ENCODE results near the gene POLR3H. TPM values are rescaled to one million over a fixed set of nuclear protein-coding genes. Genes with fewer than 3 reads are reported as not detected.
A peak's percentile ranks its signal among the peaks of the same experiment; 100 is the strongest.

POLR3H gene
- polyA plus RNA-seq, 3 donors: 9.4 to 19.0 (median 10.4) TPM

- Histone ChIP-seq H2AFZ (ENCODE audit: insufficient read depth, low read depth, low read length, poor library complexity, severe bottlenecking) (no peak overlapping the region), H4K20me1 (ENCODE audit: insufficient read depth, low read length) (no peaks in the 10 kb centered on the region), H3K9ac (ENCODE audit: insufficient read depth, low read length, poor library complexity, severe bottlenecking) (no peak overlapping the region), H3K9me3 (replicated peaks in 1 of 2; ENCODE audit: control insufficient read depth in 1 of 2, insufficient read depth in 1 of 2, low read length in 2 of 2) (no peaks in the 10 kb centered on the region), H3K27me3 (ENCODE audit: control insufficient read depth in 2 of 2, insufficient read depth in 2 of 2, low read length in 2 of 2) (no peaks in the 10 kb centered on the region), H3K4me3 (replicated peaks in 1 of 3; ENCODE audit: low read depth in 2 of 3, low read length in 3 of 3) (no peak overlapping the region), H3K79me2 (ENCODE audit: insufficient read depth, low read length) (peaks cover 15% of the 10 kb centered on the region), H3K36me3 (replicated peaks in 1 of 2; ENCODE audit: control insufficient read depth in 1 of 2, insufficient read depth in 2 of 2, low read length in 2 of 2) (peaks cover 22 to 39% of the 10 kb centered on the region in 2 donors), H3K4me2 (replicated peaks; ENCODE audit: extremely low read depth, low read length, poor library complexity, severe bottlenecking) (no peak overlapping the region), H3K27ac (ENCODE audit: low read depth in 1 of 2, low read length in 2 of 2) (no peak overlapping the region), H3K4me1 (ENCODE audit: control insufficient read depth in 1 of 2, insufficient read depth in 2 of 2, low read length in 2 of 2) (peaks cover 17 to 19% of the 10 kb centered on the region in 2 donors)
- Mint-ChIP-seq H3K27ac (peak overlapping the region in 4 of 7 donors; percentile 6 to 60 (median 32)), H3K9me3 (no peaks in the 10 kb centered on the region), H3K36me3 (peaks cover 29 to 44% of the 10 kb centered on the region in 2 donors), H3K4me1 (peaks cover 21% of the 10 kb centered on the region), H3K27me3 (ENCODE audit: low read depth in 3 of 3) (peaks cover 0 to 6% (median 0%) of the 10 kb centered on the region in 3 donors), H3K4me3 (no peak overlapping the region)
- 90% methylated on average over 2 of the region's 7 CpGs for WGBS (ENCODE audit: insufficient coverage)
- TF ChIP-seq, protein P1, sequence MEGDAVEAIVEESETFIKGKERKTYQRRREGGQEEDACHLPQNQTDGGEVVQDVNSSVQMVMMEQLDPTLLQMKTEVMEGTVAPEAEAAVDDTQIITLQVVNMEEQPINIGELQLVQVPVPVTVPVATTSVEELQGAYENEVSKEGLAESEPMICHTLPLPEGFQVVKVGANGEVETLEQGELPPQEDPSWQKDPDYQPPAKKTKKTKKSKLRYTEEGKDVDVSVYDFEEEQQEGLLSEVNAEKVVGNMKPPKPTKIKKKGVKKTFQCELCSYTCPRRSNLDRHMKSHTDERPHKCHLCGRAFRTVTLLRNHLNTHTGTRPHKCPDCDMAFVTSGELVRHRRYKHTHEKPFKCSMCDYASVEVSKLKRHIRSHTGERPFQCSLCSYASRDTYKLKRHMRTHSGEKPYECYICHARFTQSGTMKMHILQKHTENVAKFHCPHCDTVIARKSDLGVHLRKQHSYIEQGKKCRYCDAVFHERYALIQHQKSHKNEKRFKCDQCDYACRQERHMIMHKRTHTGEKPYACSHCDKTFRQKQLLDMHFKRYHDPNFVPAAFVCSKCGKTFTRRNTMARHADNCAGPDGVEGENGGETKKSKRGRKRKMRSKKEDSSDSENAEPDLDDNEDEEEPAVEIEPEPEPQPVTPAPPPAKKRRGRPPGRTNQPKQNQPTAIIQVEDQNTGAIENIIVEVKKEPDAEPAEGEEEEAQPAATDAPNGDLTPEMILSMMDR (IDR thresholded peaks at IDR 0.05): no peak
- DNase-seq: no peak
- intact Hi-C loops (cut with micrococcal nuclease): no loop called here
Observed at GRCh38 chr22:41585898-41586297, 41.6 kb upstream of the POLR3H start.

DNA sequence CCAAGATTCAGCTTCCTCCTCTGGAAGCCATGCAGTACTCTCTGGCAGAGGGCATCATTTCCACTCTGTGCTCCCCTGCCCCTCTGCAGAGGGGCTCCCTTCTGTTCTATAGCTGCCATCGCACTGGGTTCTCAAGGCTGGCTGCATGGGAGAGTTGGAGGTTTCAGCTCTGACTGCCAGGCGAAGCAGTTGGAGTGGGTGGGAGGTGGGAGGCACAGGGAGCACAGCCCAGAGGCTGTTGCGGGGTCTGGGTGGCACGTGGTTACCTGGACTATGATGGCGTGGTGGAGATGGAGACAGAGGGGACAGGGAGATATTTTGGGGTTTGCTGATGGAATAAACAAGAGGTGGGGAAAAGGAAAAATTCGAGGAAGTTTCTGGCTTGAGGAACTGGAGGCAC lies 40.6 kb upstream of the POLR3H start:
- Histone ChIP-seq H3K79me2 (ENCODE audit: insufficient read depth, low read length) (peaks cover 15% of the 10 kb centered on the region), H3K4me3 (replicated peaks in 1 of 3; ENCODE audit: low read depth in 2 of 3, low read length in 3 of 3) (no peak overlapping the region), H3K27ac (ENCODE audit: low read depth in 1 of 2, low read length in 2 of 2) (no peak overlapping the region), H3K4me1 (ENCODE audit: control insufficient read depth in 1 of 2, insufficient read depth in 2 of 2, low read length in 2 of 2) (peaks cover 11 to 13% of the 10 kb centered on the region in 2 donors), H3K36me3 (replicated peaks in 1 of 2; ENCODE audit: control insufficient read depth in 1 of 2, insufficient read depth in 2 of 2, low read length in 2 of 2) (peaks cover 26 to 46% of the 10 kb centered on the region in 2 donors), H4K20me1 (ENCODE audit: insufficient read depth, low read length) (no peaks in the 10 kb centered on the region), H3K9me3 (replicated peaks in 1 of 2; ENCODE audit: control insufficient read depth in 1 of 2, insufficient read depth in 1 of 2, low read length in 2 of 2) (no peaks in the 10 kb centered on the region), H2AFZ (ENCODE audit: insufficient read depth, low read depth, low read length, poor library complexity, severe bottlenecking) (no peak overlapping the region), H3K27me3 (ENCODE audit: control insufficient read depth in 2 of 2, insufficient read depth in 2 of 2, low read length in 2 of 2) (no peaks in the 10 kb centered on the region), H3K4me2 (replicated peaks; ENCODE audit: extremely low read depth, low read length, poor library complexity, severe bottlenecking) (no peak overlapping the region), H3K9ac (ENCODE audit: insufficient read depth, low read length, poor library complexity, severe bottlenecking) (no peak overlapping the region)
- H3K27ac Mint-ChIP-seq: peak overlapping the region in 1 of 7 donors; percentile 2
- peaks cover 19% of the 10 kb centered on the region for H3K4me1 Mint-ChIP-seq
- intact Hi-C loops (cut with micrococcal nuclease): no loop called here
- no peak overlapping the region for H3K4me3 Mint-ChIP-seq
- DNase-seq: no peak
- TF ChIP-seq, protein P1 (IDR thresholded peaks at IDR 0.05): no peak
- H3K36me3 Mint-ChIP-seq: peaks cover 36 to 54% of the 10 kb centered on the region in 2 donors
- no peaks in the 10 kb centered on the region for H3K9me3 Mint-ChIP-seq
- peaks cover 0 to 6% (median 0%) of the 10 kb centered on the region in 3 donors for H3K27me3 Mint-ChIP-seq (ENCODE audit: low read depth in 3 of 3)
- 100% methylated on average over 6 of the region's 6 CpGs for WGBS (ENCODE audit: insufficient coverage)

Data from CD14-positive monocyte (primary cell).